H9 (cell line): ENCODE results near the gene LMX1B. TPM values are rescaled to one million over a fixed set of nuclear protein-coding genes. Genes with fewer than 3 reads are reported as not detected.

Experiments
- DNase-seq: peaks from one replicate; pipeline ENCODE4 v3.0.0-alpha.2; 2017
- H2AFZ ChIP-seq: one replicate; pipeline ENCODE4 v1.6.1; 2013; ENCODE audit warnings: mild to moderate bottlenecking, low read length, control low read depth, moderate library complexity
- H2AK5ac ChIP-seq: 2 replicates; pipeline ENCODE4 v1.6.1; 2013; ENCODE audit warnings: low read length, control low read depth, mixed read lengths; ENCODE audit not compliant: insufficient read length
- H2BK120ac ChIP-seq: one replicate; pipeline ENCODE4 v1.6.1; 2013; ENCODE audit warnings: low read depth, mild to moderate bottlenecking, low read length, control low read depth, inconsistent platforms; ENCODE audit not compliant: poor library complexity, severe bottlenecking
- H2BK12ac ChIP-seq: 2 replicates; pipeline ENCODE4 v1.6.1; 2013; ENCODE audit warnings: low read length, control low read depth, mixed read lengths, low read depth; ENCODE audit not compliant: insufficient read length
- H2BK15ac ChIP-seq: 2 replicates; pipeline ENCODE4 v1.6.1; 2013; ENCODE audit warnings: low read depth, low read length, control low read depth
- H2BK20ac ChIP-seq: one replicate; pipeline ENCODE4 v1.6.1; 2013; ENCODE audit warnings: low read depth, mild to moderate bottlenecking, low read length, control low read depth, inconsistent platforms; ENCODE audit not compliant: poor library complexity, severe bottlenecking
- H2BK5ac ChIP-seq: 2 replicates; pipeline ENCODE4 v1.6.1; 2013; ENCODE audit warnings: low read length, control low read depth, mixed read lengths; ENCODE audit not compliant: insufficient read length
- H3K14ac ChIP-seq: 2 replicates; pipeline ENCODE4 v1.6.1; 2013; ENCODE audit warnings: low read length, control low read depth; ENCODE audit not compliant: insufficient read depth
- H3K18ac ChIP-seq: 2 replicates; pipeline ENCODE4 v1.6.1; 2013; ENCODE audit warnings: low read depth, mild to moderate bottlenecking, mixed read lengths, low read length, control low read depth; ENCODE audit not compliant: insufficient read length
- H3K23ac ChIP-seq: 2 replicates; pipeline ENCODE4 v1.6.1; 2013; ENCODE audit warnings: low read length, control low read depth, mixed read lengths, low read depth; ENCODE audit not compliant: insufficient read length
- H3K23me2 ChIP-seq: 2 replicates; pipeline ENCODE4 v1.6.1; 2013; ENCODE audit warnings: low read depth, mild to moderate bottlenecking, mixed read lengths, low read length, control low read depth; ENCODE audit not compliant: insufficient read length, poor library complexity, severe bottlenecking
- H3K27ac ChIP-seq: 2 replicates; pipeline ENCODE4 v1.5.1; 2013; ENCODE audit warnings: low read length, control low read depth, mixed read lengths, low read depth; ENCODE audit not compliant: insufficient read length
- H3K27me3 ChIP-seq: 2 replicates; pipeline ENCODE4 v1.6.1; 2013; ENCODE audit warnings: low read length, control low read depth, inconsistent platforms; ENCODE audit not compliant: insufficient read depth
- H3K4ac ChIP-seq: 2 replicates; pipeline ENCODE4 v1.6.1; 2013; ENCODE audit warnings: low read depth, mild to moderate bottlenecking, control low read depth, inconsistent platforms, low read length, moderate library complexity
- H3K4me1 ChIP-seq: 2 replicates; pipeline ENCODE4 v1.6.1; 2013; ENCODE audit warnings: low read length, control low read depth, inconsistent platforms; ENCODE audit not compliant: insufficient read depth
- H3K4me2 ChIP-seq: 2 replicates; pipeline ENCODE4 v1.6.1; 2013; ENCODE audit warnings: low read length, control low read depth, mixed read lengths; ENCODE audit not compliant: insufficient read length, insufficient read depth
- H3K56ac ChIP-seq: 2 replicates; pipeline ENCODE4 v1.6.1; 2013; ENCODE audit warnings: low read depth, mild to moderate bottlenecking, mixed read lengths, low read length, control low read depth; ENCODE audit not compliant: insufficient read length
- H3K79me1 ChIP-seq: 2 replicates; pipeline ENCODE4 v1.6.1; 2013; ENCODE audit warnings: low read depth, mild to moderate bottlenecking, moderate library complexity, low read length, control low read depth, inconsistent platforms; ENCODE audit not compliant: insufficient read depth, poor library complexity, severe bottlenecking
- H3K79me2 ChIP-seq: 2 replicates; pipeline ENCODE4 v1.6.1; 2013; ENCODE audit warnings: low read length, control low read depth, inconsistent platforms; ENCODE audit not compliant: insufficient read depth
- H3K9ac ChIP-seq: 2 replicates; pipeline ENCODE4 v1.6.1; 2013; ENCODE audit warnings: low read length, control low read depth, mixed read lengths; ENCODE audit not compliant: insufficient read length; ENCODE audit errors: extremely low read depth
- H3K9me3 ChIP-seq: one replicate; pipeline ENCODE4 v1.6.1; 2013; ENCODE audit warnings: low read depth, low read length, inconsistent platforms; ENCODE audit not compliant: control insufficient read depth
- H3T11ph ChIP-seq: one replicate; pipeline ENCODE4 v1.6.1; 2013; ENCODE audit warnings: mild to moderate bottlenecking, low read length, control low read depth, inconsistent platforms
- H4K20me1 ChIP-seq: one replicate; pipeline ENCODE4 v1.6.1; 2013; ENCODE audit not compliant: control insufficient read depth, insufficient read length, insufficient read depth
- H4K5ac ChIP-seq: 2 replicates; pipeline ENCODE4 v1.6.1; 2013; ENCODE audit warnings: low read depth, mild to moderate bottlenecking, mixed read lengths, low read length, control low read depth; ENCODE audit not compliant: insufficient read length
- H4K8ac ChIP-seq: replicated peaks from 2 replicates; pipeline ENCODE4 v1.6.1; 2013; ENCODE audit warnings: low read length, control low read depth, mixed read lengths, low read depth; ENCODE audit not compliant: insufficient read length
- H4K91ac ChIP-seq: 2 replicates; pipeline ENCODE4 v1.6.1; 2013; ENCODE audit warnings: low read depth, mild to moderate bottlenecking, moderate library complexity, mixed read lengths, low read length, control low read depth; ENCODE audit not compliant: insufficient read length
- H3K27ac Mint-ChIP-seq, 3 experiments: 2 replicates in 2 of 3; 3 replicates in 1 of 3; pipeline ENCODE4 v1.8.0; 2020 to 2021; ENCODE audit warnings: mixed read lengths in 3 of 3, mild to moderate bottlenecking in 1 of 3, moderate library complexity in 1 of 3
- H3K27me3 Mint-ChIP-seq: 2 replicates; pipeline ENCODE4 v1.8.0; 2021; ENCODE audit warnings: low read depth, mild to moderate bottlenecking, moderate library complexity, mixed read lengths
- H3K36me3 Mint-ChIP-seq, 3 experiments: 2 replicates in 2 of 3; 3 replicates in 1 of 3; pipeline ENCODE4 v1.8.0; 2020 to 2021; ENCODE audit warnings: low read depth in 3 of 3, mixed read lengths in 3 of 3; ENCODE audit not compliant: insufficient read depth in 1 of 3
- H3K4me1 Mint-ChIP-seq, 2 experiments: 2 replicates each; pipeline ENCODE4 v1.8.0; 2020; ENCODE audit warnings: mixed read lengths in 2 of 2
- H3K4me3 Mint-ChIP-seq, 2 experiments: 2 replicates in 1 of 2; 3 replicates in 1 of 2; pipeline ENCODE4 v1.8.0; 2020 to 2021; ENCODE audit warnings: mild to moderate bottlenecking in 2 of 2, mixed read lengths in 2 of 2, moderate library complexity in 1 of 2
- H3K9me3 Mint-ChIP-seq, 2 experiments: 2 replicates in 1 of 2; 3 replicates in 1 of 2; pipeline ENCODE4 v1.8.0; 2020; ENCODE audit warnings: mild to moderate bottlenecking in 2 of 2, mixed read lengths in 2 of 2, moderate library complexity in 1 of 2
- WGBS: extraction: QIAGEN DNeasy Blood & Tissue Kit; methylation state at CpG from one replicate; pipeline ENCODE4 v1.1.7; 2013; ENCODE audit warnings: missing lambda C conversion rate, low lambda C conversion rate, mixed read lengths; ENCODE audit not compliant: insufficient read length; ENCODE audit errors: extremely low coverage; 5-methylcytosine and 5-hydroxymethylcytosine counted together
- total RNA-seq: library from RNA; stranded (reverse); gene quantifications from 2 replicates; pipeline ENCODE4 v1.2.1, GENCODE V29; 2021
- TF ChIP-seq, protein P1 (sequence below): fragments of 200-600 bp; sonication (generic); conservative IDR thresholded peaks from 3 replicates; pipeline ENCODE4 v1.8.0; 2021; ENCODE audit warnings: antibody characterized with exemption, mild to moderate bottlenecking

LMX1B gene
- total RNA-seq, 1 experiment from 2014 or later = 0.85 TPM

DNA sequence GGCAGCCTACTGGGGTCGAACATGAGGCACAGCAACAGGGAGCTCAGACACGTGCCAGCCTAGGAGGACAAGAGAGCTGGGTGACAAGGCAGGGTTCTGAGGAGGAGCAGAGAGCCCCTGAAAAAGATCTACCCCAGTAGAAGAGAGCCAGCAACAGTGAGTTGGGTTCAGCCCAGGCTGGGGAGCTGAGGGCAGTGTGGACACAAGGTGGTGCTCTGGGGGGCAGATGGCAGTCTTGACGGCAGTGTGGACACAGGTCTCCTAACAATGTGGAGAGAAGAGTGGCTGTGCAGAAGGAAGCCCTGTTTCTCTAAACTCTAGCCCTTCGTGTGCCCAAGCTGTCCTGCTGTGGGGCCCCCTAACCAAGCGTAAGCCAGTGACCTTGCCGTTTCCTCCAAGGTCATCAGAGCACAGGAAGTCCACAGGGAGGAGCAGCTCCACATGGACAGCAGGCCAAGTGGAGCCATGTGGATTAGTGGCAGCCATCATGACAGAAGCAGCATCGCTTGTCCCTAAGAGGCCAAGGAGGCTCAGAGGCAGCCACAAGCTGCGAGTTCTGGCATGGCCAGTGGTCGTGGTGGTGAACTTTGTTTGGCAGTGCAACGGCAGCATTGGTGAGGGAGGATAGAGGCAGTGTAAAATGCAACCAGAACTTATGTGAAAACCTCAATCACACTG, 25.1 kb upstream of the LMX1B start:
- no peak overlapping the region for H3K18ac ChIP-seq
- no peak overlapping the region for H3K4me3 Mint-ChIP-seq
- H4K91ac ChIP-seq = no peak overlapping the region
- no peak overlapping the region for H3K27ac Mint-ChIP-seq
- no peak overlapping the region for H4K5ac ChIP-seq
- no peak overlapping the region for H3K14ac ChIP-seq
- DNase-seq = no peak
- no peaks in the 10 kb centered on the region for H3K4me1 ChIP-seq
- H3T11ph ChIP-seq = no peak overlapping the region
- no peak overlapping the region for H2AK5ac ChIP-seq
- no CpG with 5 or more reads among the region's 10 CpGs for WGBS
- H2BK5ac ChIP-seq = no peak overlapping the region
- no peak overlapping the region for H2BK20ac ChIP-seq
- TF ChIP-seq, protein P1, sequence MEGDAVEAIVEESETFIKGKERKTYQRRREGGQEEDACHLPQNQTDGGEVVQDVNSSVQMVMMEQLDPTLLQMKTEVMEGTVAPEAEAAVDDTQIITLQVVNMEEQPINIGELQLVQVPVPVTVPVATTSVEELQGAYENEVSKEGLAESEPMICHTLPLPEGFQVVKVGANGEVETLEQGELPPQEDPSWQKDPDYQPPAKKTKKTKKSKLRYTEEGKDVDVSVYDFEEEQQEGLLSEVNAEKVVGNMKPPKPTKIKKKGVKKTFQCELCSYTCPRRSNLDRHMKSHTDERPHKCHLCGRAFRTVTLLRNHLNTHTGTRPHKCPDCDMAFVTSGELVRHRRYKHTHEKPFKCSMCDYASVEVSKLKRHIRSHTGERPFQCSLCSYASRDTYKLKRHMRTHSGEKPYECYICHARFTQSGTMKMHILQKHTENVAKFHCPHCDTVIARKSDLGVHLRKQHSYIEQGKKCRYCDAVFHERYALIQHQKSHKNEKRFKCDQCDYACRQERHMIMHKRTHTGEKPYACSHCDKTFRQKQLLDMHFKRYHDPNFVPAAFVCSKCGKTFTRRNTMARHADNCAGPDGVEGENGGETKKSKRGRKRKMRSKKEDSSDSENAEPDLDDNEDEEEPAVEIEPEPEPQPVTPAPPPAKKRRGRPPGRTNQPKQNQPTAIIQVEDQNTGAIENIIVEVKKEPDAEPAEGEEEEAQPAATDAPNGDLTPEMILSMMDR = no peak
- H3K9me3 Mint-ChIP-seq = peaks cover 0 to 2% of the 10 kb centered on the region in 2 experiments; a peak in 1 of 5 replicates
- H2BK15ac ChIP-seq = no peak overlapping the region
- H3K4me1 Mint-ChIP-seq = peaks cover 14 to 28% of the 10 kb centered on the region in 2 experiments
- no peaks in the 10 kb centered on the region; a peak in 1 of 7 replicates for H3K36me3 Mint-ChIP-seq
- H2AFZ ChIP-seq = no peak overlapping the region
- H2BK12ac ChIP-seq = no peak overlapping the region
- H3K23ac ChIP-seq = no peak overlapping the region
- no peaks in the 10 kb centered on the region for H3K27me3 ChIP-seq
- no peak overlapping the region for H3K9ac ChIP-seq
- no peaks in the 10 kb centered on the region for H4K20me1 ChIP-seq
- no peaks in the 10 kb centered on the region for H3K9me3 ChIP-seq
- no peaks in the 10 kb centered on the region for H3K79me1 ChIP-seq
- H2BK120ac ChIP-seq = no peak overlapping the region
- no peaks in the 10 kb centered on the region for H3K79me2 ChIP-seq
- H3K27ac ChIP-seq = no peak overlapping the region
- no peak overlapping the region for H4K8ac ChIP-seq
- no peaks in the 10 kb centered on the region for H3K23me2 ChIP-seq
- H3K56ac ChIP-seq = no peak overlapping the region
- H3K4ac ChIP-seq = no peak overlapping the region
- no peak overlapping the region for H3K4me2 ChIP-seq
- peaks cover 23% of the 10 kb centered on the region for H3K27me3 Mint-ChIP-seq
